Hematopoietic multipotent progenitor cell treated with erythropoietin and hydrocortisone succinate and interleukin-3 and kit ligand, for 6 days (in vitro differentiated cells): ENCODE results near the gene FAM193B.
A peak's percentile ranks its signal among the peaks of the same experiment; 100 is the strongest.

Experiments
- DNase-seq: peaks from one replicate; pipeline ENCODE4 v3.0.0-alpha.2; 2015

FAM193B gene

GRCh38 chr5:177483042-177483441 is 71.3 kb downstream of the FAM193B start:
- DNase-seq, result no peak

GRCh38 chr5:177482359-177482795 is 72.0 kb downstream of the FAM193B start:
- DNase-seq, result no peak

GRCh38 chr5:177479774-177480173 is 74.6 kb downstream of the FAM193B start:
- DNase-seq, result no peak

- DNase-seq, result peak; percentile 96
Measured at GRCh38 chr5:177478711-177479646, 75.4 kb downstream of the FAM193B start.

- no peak for DNase-seq
Measured at GRCh38 chr5:177477701-177478477, 76.5 kb downstream of the FAM193B start.

- DNase-seq, result no peak
Measured at GRCh38 chr5:177476531-177477233, 77.7 kb downstream of the FAM193B start.

GRCh38 chr5:177475563-177476427 is 78.6 kb downstream of the FAM193B start:
- no peak for DNase-seq

- no peak for DNase-seq
Measured at GRCh38 chr5:177474846-177475562, 79.4 kb downstream of the FAM193B start.

GRCh38 chr5:177474002-177474476 is 80.3 kb downstream of the FAM193B start:
- no peak for DNase-seq

GRCh38 chr5:177473443-177474001 is 80.8 kb downstream of the FAM193B start, which contains the start of gene DBN1:
Gene DBN1 (minus strand): TSS chr5:177473634. CDS start chr5:177473521, 113 bp downstream.
- peak; percentile 45 for DNase-seq

GRCh38 chr5:177472460-177473442 is 81.6 kb downstream of the FAM193B start:
- DNase-seq, result peak; percentile 25

- DNase-seq, result no peak
Measured at GRCh38 chr5:177471610-177472356, 82.6 kb downstream of the FAM193B start.

- no peak for DNase-seq
Measured at GRCh38 chr5:177470759-177471536, 83.4 kb downstream of the FAM193B start.
